GM12878 (cell line): ENCODE measurements around the gene CDC37L1. TPM values are rescaled to one million over a fixed set of nuclear protein-coding genes. Genes with fewer than 3 reads are reported as not detected.

Source experiments
- ATAC-seq: fragments of 200-7000 bp; cut with Tn5 transposase; 3 replicates; pipeline ENCODE4 v1.9.1; 2020; ENCODE audit warnings: mild to moderate bottlenecking, moderate library complexity
- BruUV-seq: library from RNA; stranded (reverse); fragments of 400-500 nt; replicated peaks from 2 replicates; lab custom pipeline; 2021; lab: Mats Ljungman, UMichigan
- CTCF ChIA-PET: fragments of 300-600 bp; sonication (Branson Sonifier 250); formaldehyde crosslinking; extraction: SDS; loops from one replicate; lab custom pipeline; 2021; ENCODE audit warnings: inconsistent platforms; lab: Yijun Ruan, JAX
- POLR2A ChIA-PET: fragments of 350-600 bp; formaldehyde crosslinking; extraction: SDS; loops from one replicate; lab custom pipeline; 2021; ENCODE audit warnings: inconsistent platforms; lab: Charles Lee
- RAD21 ChIA-PET: fragments of 300-600 bp; sonication (Branson Sonifier 250); formaldehyde crosslinking; loops from one replicate; lab custom pipeline; 2023; ENCODE audit warnings: antibody characterized with exemption; ENCODE audit not compliant: unreplicated experiment; lab: Charles Lee
- SMC1A ChIA-PET: fragments of 300-600 bp; sonication (Branson Sonifier 250); formaldehyde crosslinking; loops from one replicate; lab custom pipeline; 2023; ENCODE audit not compliant: unreplicated experiment, uncharacterized antibody; lab: Charles Lee
- DNase-seq: peaks from one replicate; pipeline ENCODE4 v3.0.0-alpha.2; 2011; ENCODE audit warnings: low read depth, low spot score
- FAIRE-seq: peaks from 3 replicates; lab custom pipeline; 2011; peaks lifted over from hg19 to GRCh38; lab: Jason Lieb, UNC
- H2AFZ ChIP-seq: 2 replicates; pipeline ENCODE4 v1.6.0; 2011; ENCODE audit warnings: low read depth, low read length, control low read depth; ENCODE audit not compliant: control insufficient read depth
- H3K27ac ChIP-seq: 2 replicates; pipeline ENCODE4 v1.5.1; 2011; ENCODE audit warnings: control low read depth; ENCODE audit not compliant: control insufficient read depth, insufficient read depth
- H3K27me3 ChIP-seq, 2 experiments: replicated peaks in 1 of 2; 2 replicates each; pipeline versions ENCODE4 v1.6.0 to v1.6.1; 2011; ENCODE audit warnings: low read length in 1 of 2; ENCODE audit not compliant: control insufficient read depth in 2 of 2, insufficient read depth in 2 of 2
- H3K36me3 ChIP-seq, 2 experiments: 2 replicates each; pipeline ENCODE4 v1.5.1; 2011; ENCODE audit warnings: low read length in 1 of 2; ENCODE audit not compliant: control insufficient read depth in 2 of 2, insufficient read depth in 2 of 2
- H3K4me1 ChIP-seq: 2 replicates; pipeline ENCODE4 v1.6.1; 2011; ENCODE audit warnings: mild to moderate bottlenecking, low read length, moderate library complexity, mixed read lengths; ENCODE audit not compliant: control insufficient read depth, insufficient read depth
- H3K4me2 ChIP-seq: 2 replicates; pipeline ENCODE4 v1.6.0; 2011; ENCODE audit warnings: control low read depth; ENCODE audit not compliant: control insufficient read depth, insufficient read depth
- H3K4me3 ChIP-seq: fragments of 200-600 bp; sonication (generic); 2 replicates; pipeline ENCODE4 v1.5.1; 2016
- H3K79me2 ChIP-seq: 2 replicates; pipeline ENCODE4 v1.6.0; 2011; ENCODE audit warnings: low read length; ENCODE audit not compliant: control insufficient read depth, insufficient read depth
- H3K9ac ChIP-seq: 2 replicates; pipeline ENCODE4 v1.8.0; 2011; ENCODE audit warnings: low read length, control low read depth, mixed read lengths; ENCODE audit not compliant: control insufficient read depth, insufficient read depth
- H3K9me3 ChIP-seq: replicated peaks from 3 replicates; pipeline ENCODE4 v1.5.1; 2011; ENCODE audit warnings: mild to moderate bottlenecking, low read length; ENCODE audit not compliant: control insufficient read depth, insufficient read depth
- H4K20me1 ChIP-seq: 2 replicates; pipeline ENCODE4 v1.6.0; 2011; ENCODE audit not compliant: control insufficient read depth, insufficient read depth
- ASH2L ChIP-seq: fragments of 300-600, 200-600 bp; sonication (generic); IDR thresholded peaks from 2 replicates; pipeline ENCODE4 v1.6.1; 2017; ENCODE audit warnings: low read depth, mild to moderate bottlenecking, borderline replicate concordance
- CHD4 ChIP-seq: fragments of 200-600 bp; sonication (generic); IDR thresholded peaks from 2 replicates; pipeline ENCODE4 v1.6.1; 2016; ENCODE audit warnings: mild to moderate bottlenecking
- GATAD2B ChIP-seq: fragments of 450-650 bp; conservative IDR thresholded peaks from 2 replicates; pipeline ENCODE4 v1.6.1; 2017; ENCODE audit warnings: low read depth, mild to moderate bottlenecking, moderate library complexity
- IKZF2 ChIP-seq, 2 experiments: fragments of 450-650 bp; IDR thresholded peaks; 2 replicates each; pipeline ENCODE4 v1.6.1; 2017; ENCODE audit warnings: mild to moderate bottlenecking in 2 of 2, moderate library complexity in 2 of 2
- IRF4 ChIP-seq: IDR thresholded peaks from 2 replicates; pipeline ENCODE4 v1.6.1; 2011; ENCODE audit warnings: low read depth, low read length
- MXI1 ChIP-seq: fragments of 150-350 bp; IDR thresholded peaks from 2 replicates; pipeline ENCODE4 v1.6.1; 2011; ENCODE audit warnings: low read depth, mild to moderate bottlenecking, inconsistent platforms, low read length, improper control_type of control experiment
- NRF1 ChIP-seq: conservative IDR thresholded peaks from 2 replicates; pipeline ENCODE4 v1.6.1; 2011; ENCODE audit warnings: mild to moderate bottlenecking, low read depth, low read length, improper control_type of control experiment
- POU2F2 ChIP-seq: IDR thresholded peaks from 3 replicates; pipeline ENCODE4 v1.6.1; 2011; ENCODE audit warnings: low read depth, mild to moderate bottlenecking, low read length, borderline replicate concordance
- RFX5 ChIP-seq: IDR thresholded peaks from 2 replicates; pipeline ENCODE4 v1.6.1; 2011; ENCODE audit warnings: low read depth, low read length, improper control_type of control experiment
- SMAD1 ChIP-seq: fragments of 450-650 bp; IDR thresholded peaks from 2 replicates; pipeline ENCODE4 v1.6.1; 2018; ENCODE audit warnings: mild to moderate bottlenecking, low read depth; ENCODE audit not compliant: partially characterized antibody
- ZNF217 ChIP-seq: fragments of 450-650 bp; IDR thresholded peaks from 2 replicates; pipeline ENCODE4 v1.6.1; 2017; ENCODE audit warnings: antibody characterized with exemption, mild to moderate bottlenecking
- WGBS: methylation state at CpG from one replicate; pipeline ENCODE4 v1.1.6; 2016; ENCODE audit warnings: low lambda C conversion rate; ENCODE audit not compliant: insufficient replicate concordance, insufficient coverage; ENCODE audit errors: missing lambda C conversion rate; 5-methylcytosine and 5-hydroxymethylcytosine counted together
- in situ Hi-C: fragments of 300-500 bp; cut with MboI; formaldehyde crosslinking; loops from 9 replicates; pipeline ENCODE4 v1.14.3; 2018; ENCODE audit warnings: mixed read lengths
- intact Hi-C: fragments of 100-400 bp; cut with micrococcal nuclease; formaldehyde crosslinking; loops from one replicate; pipeline ENCODE4 v1.14.2; 2022; ENCODE audit not compliant: unreplicated experiment
- polyA plus RNA-seq, 11 experiments: library from polyadenylated mRNA; depleted of rRNA in 4 of 11; unstranded in 6 of 11; stranded (reverse) in 5 of 11; fragments of >200 nt; fragmentation: Nextera tagmentation in 4 of 11; fragmentation: Illumina TruSeq in 1 of 11; extraction: Ambion mirVana in 4 of 11; extraction: Trizol in 1 of 11; gene quantifications; 1 replicate in 1 of 11; 2 replicates in 10 of 11; pipeline versions ENCODE4 v1.2.1 to v1.2.3, GENCODE V29; 2011 to 2016; ENCODE audit warnings: inconsistent platforms in 2 of 11, missing spikeins in 2 of 11, low read depth in 1 of 11
- total RNA-seq, 4 experiments: library from RNA; depleted of rRNA in 3 of 4; stranded (reverse); fragments of >200 nt in 3 of 4; fragmentation: Illumina TruSeq in 1 of 4; extraction: Trizol in 1 of 4; gene quantifications; 2 replicates each; pipeline versions ENCODE4 v1.2.1 to v1.2.3, GENCODE V29; 2013 to 2021
- TF ChIP-seq, protein P1 (sequence below): IDR thresholded peaks from 2 replicates; pipeline ENCODE4 v1.6.1; 2011; ENCODE audit warnings: borderline replicate concordance, low read depth, mild to moderate bottlenecking, moderate library complexity, mixed read lengths, low read length; ENCODE audit not compliant: insufficient read depth; ENCODE audit errors: extremely low read length
- TF ChIP-seq, protein P2 (sequence below): fragments of 450-650 bp; IDR thresholded peaks from 2 replicates; pipeline ENCODE4 v1.6.1; 2017; ENCODE audit warnings: mild to moderate bottlenecking, moderate library complexity
- TF ChIP-seq, protein P3 (sequence below): IDR thresholded peaks from 2 replicates; pipeline ENCODE4 v1.6.1; 2012; ENCODE audit warnings: improper control_type of control experiment, low read depth, low read length; ENCODE audit not compliant: insufficient replicate concordance

Gene CDC37L1
- total and polyA plus RNA-seq, 10 of the 15 experiments (the other 5 are each of a cell fraction or from before 2014, with no cell fraction given): 2.2 to 16.6 (median 8.2) TPM

- no peak overlapping the region for H3K27ac ChIP-seq
- SMC1A ChIA-PET: interaction anchor here (0.6 kb wide), 1 partner anchor 102 kb away, joined by 3 read pairs; no protein-coding TSS in a partner anchor
- no peak for ATAC-seq
- H2AFZ ChIP-seq: no peak overlapping the region
- TF ChIP-seq RFX5: no peak
- TF ChIP-seq ZNF217: no peak
- no peak for TF ChIP-seq IRF4
- no peak for TF ChIP-seq ASH2L
- TF ChIP-seq SMAD1: no peak
- TF ChIP-seq, protein P1, sequence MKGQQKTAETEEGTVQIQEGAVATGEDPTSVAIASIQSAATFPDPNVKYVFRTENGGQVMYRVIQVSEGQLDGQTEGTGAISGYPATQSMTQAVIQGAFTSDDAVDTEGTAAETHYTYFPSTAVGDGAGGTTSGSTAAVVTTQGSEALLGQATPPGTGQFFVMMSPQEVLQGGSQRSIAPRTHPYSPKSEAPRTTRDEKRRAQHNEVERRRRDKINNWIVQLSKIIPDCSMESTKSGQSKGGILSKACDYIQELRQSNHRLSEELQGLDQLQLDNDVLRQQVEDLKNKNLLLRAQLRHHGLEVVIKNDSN: no peak
- no peak for TF ChIP-seq CHD4
- no peak for TF ChIP-seq IKZF2 (IDR thresholded peaks at IDR 0.05)
- TF ChIP-seq MXI1: no peak
- TF ChIP-seq, protein P2, sequence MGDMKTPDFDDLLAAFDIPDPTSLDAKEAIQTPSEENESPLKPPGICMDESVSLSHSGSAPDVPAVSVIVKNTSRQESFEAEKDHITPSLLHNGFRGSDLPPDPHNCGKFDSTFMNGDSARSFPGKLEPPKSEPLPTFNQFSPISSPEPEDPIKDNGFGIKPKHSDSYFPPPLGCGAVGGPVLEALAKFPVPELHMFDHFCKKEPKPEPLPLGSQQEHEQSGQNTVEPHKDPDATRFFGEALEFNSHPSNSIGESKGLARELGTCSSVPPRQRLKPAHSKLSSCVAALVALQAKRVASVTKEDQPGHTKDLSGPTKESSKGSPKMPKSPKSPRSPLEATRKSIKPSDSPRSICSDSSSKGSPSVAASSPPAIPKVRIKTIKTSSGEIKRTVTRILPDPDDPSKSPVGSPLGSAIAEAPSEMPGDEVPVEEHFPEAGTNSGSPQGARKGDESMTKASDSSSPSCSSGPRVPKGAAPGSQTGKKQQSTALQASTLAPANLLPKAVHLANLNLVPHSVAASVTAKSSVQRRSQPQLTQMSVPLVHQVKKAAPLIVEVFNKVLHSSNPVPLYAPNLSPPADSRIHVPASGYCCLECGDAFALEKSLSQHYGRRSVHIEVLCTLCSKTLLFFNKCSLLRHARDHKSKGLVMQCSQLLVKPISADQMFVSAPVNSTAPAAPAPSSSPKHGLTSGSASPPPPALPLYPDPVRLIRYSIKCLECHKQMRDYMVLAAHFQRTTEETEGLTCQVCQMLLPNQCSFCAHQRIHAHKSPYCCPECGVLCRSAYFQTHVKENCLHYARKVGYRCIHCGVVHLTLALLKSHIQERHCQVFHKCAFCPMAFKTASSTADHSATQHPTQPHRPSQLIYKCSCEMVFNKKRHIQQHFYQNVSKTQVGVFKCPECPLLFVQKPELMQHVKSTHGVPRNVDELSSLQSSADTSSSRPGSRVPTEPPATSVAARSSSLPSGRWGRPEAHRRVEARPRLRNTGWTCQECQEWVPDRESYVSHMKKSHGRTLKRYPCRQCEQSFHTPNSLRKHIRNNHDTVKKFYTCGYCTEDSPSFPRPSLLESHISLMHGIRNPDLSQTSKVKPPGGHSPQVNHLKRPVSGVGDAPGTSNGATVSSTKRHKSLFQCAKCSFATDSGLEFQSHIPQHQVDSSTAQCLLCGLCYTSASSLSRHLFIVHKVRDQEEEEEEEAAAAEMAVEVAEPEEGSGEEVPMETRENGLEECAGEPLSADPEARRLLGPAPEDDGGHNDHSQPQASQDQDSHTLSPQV: no peak
- no peak for TF ChIP-seq NRF1
- TF ChIP-seq, protein P3, sequence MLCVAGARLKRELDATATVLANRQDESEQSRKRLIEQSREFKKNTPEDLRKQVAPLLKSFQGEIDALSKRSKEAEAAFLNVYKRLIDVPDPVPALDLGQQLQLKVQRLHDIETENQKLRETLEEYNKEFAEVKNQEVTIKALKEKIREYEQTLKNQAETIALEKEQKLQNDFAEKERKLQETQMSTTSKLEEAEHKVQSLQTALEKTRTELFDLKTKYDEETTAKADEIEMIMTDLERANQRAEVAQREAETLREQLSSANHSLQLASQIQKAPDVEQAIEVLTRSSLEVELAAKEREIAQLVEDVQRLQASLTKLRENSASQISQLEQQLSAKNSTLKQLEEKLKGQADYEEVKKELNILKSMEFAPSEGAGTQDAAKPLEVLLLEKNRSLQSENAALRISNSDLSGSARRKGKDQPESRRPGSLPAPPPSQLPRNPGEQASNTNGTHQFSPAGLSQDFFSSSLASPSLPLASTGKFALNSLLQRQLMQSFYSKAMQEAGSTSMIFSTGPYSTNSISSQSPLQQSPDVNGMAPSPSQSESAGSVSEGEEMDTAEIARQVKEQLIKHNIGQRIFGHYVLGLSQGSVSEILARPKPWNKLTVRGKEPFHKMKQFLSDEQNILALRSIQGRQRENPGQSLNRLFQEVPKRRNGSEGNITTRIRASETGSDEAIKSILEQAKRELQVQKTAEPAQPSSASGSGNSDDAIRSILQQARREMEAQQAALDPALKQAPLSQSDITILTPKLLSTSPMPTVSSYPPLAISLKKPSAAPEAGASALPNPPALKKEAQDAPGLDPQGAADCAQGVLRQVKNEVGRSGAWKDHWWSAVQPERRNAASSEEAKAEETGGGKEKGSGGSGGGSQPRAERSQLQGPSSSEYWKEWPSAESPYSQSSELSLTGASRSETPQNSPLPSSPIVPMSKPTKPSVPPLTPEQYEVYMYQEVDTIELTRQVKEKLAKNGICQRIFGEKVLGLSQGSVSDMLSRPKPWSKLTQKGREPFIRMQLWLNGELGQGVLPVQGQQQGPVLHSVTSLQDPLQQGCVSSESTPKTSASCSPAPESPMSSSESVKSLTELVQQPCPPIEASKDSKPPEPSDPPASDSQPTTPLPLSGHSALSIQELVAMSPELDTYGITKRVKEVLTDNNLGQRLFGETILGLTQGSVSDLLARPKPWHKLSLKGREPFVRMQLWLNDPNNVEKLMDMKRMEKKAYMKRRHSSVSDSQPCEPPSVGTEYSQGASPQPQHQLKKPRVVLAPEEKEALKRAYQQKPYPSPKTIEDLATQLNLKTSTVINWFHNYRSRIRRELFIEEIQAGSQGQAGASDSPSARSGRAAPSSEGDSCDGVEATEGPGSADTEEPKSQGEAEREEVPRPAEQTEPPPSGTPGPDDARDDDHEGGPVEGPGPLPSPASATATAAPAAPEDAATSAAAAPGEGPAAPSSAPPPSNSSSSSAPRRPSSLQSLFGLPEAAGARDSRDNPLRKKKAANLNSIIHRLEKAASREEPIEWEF: no peak
- TF ChIP-seq POU2F2: no peak
- no peak for TF ChIP-seq GATAD2B
- TF ChIP-seq, all 136 proteins: peak for 0
- intact Hi-C loops (no loop called here), in situ Hi-C loops (no loop called here)
- no peak overlapping the region for H3K4me3 ChIP-seq
- H3K27me3 ChIP-seq: no peaks in the 10 kb centered on the region
- no peaks in the 10 kb centered on the region for H3K9me3 ChIP-seq
- DNase-seq (no peak), FAIRE-seq (no peak)
- H3K9ac ChIP-seq: no peak overlapping the region
- H4K20me1 ChIP-seq: no peaks in the 10 kb centered on the region
- WGBS: 94% methylated on average over 4 of the region's 4 CpGs
- no peak overlapping the region for H3K4me2 ChIP-seq
- H3K4me1 ChIP-seq: peaks cover 3% of the 10 kb centered on the region
- ChIA-PET RAD21 (no interaction called here), CTCF (interaction anchor here (2.0 kb wide), 1 partner anchor 8 kb away, joined by 6 read pairs; the partner anchor contains the start of gene SPATA6L), POLR2A (no interaction called here)
- H3K79me2 ChIP-seq: peaks cover under 1% of the 10 kb centered on the region
- no TSS peak for BruUV-seq
- H3K36me3 ChIP-seq: no peaks in the 10 kb centered on the region
These were observed 21.8 kb upstream of the CDC37L1 start for GRCh38 chr9:4657426-4658159.
